HEK293 (cell line): Measurements from ENCODE around the gene PNPLA2.

Experiments
- BCL11B ChIP-seq: fragments of 450-650 bp; formaldehyde crosslinking; IDR thresholded peaks from 2 replicates; pipeline ENCODE4 v1.5.1; 2016; ENCODE audit warnings: low read depth, missing biosample characterization, missing genetic modification characterization
- EGR2 ChIP-seq: fragments of 450-650 bp; formaldehyde crosslinking; IDR thresholded peaks from 2 replicates; pipeline ENCODE4 v1.5.1; 2016; ENCODE audit warnings: low read depth, missing biosample characterization, missing genetic modification characterization
- GLIS2 ChIP-seq: fragments of 450-650 bp; formaldehyde crosslinking; IDR thresholded peaks from 2 replicates; pipeline ENCODE4 v1.5.1; 2016; ENCODE audit warnings: missing biosample characterization, missing genetic modification characterization
- IKZF3 ChIP-seq: fragments of 450-650 bp; IDR thresholded peaks from 2 replicates; pipeline ENCODE4 v1.5.0; 2018; ENCODE audit warnings: missing biosample characterization, mild to moderate bottlenecking, missing genetic modification characterization, moderate library complexity
- OSR2 ChIP-seq: fragments of 450-650 bp; formaldehyde crosslinking; IDR thresholded peaks from 2 replicates; pipeline ENCODE4 v1.5.1; 2016; ENCODE audit warnings: missing biosample characterization, missing genetic modification characterization
- TCF7L2 ChIP-seq: IDR thresholded peaks from 2 replicates; pipeline ENCODE4 v1.6.1; 2011; ENCODE audit warnings: low read depth, mild to moderate bottlenecking, inconsistent platforms, low read length, moderate library complexity, borderline replicate concordance
- ZFP69B ChIP-seq: fragments of 450-650 bp; formaldehyde crosslinking; IDR thresholded peaks from 2 replicates; pipeline ENCODE4 v1.5.1; 2016; ENCODE audit warnings: missing biosample characterization, missing genetic modification characterization
- ZIC2 ChIP-seq: fragments of 450-650 bp; formaldehyde crosslinking; IDR thresholded peaks from 2 replicates; pipeline ENCODE4 v1.5.1; 2016; ENCODE audit warnings: missing biosample characterization, missing genetic modification characterization
- ZNF138 ChIP-seq: fragments of 450-650 bp; formaldehyde crosslinking; IDR thresholded peaks from 2 replicates; pipeline ENCODE4 v1.5.1; 2016; ENCODE audit warnings: missing biosample characterization, missing genetic modification characterization, borderline replicate concordance
- ZNF221 ChIP-seq: fragments of 450-650 bp; formaldehyde crosslinking; IDR thresholded peaks from 2 replicates; pipeline ENCODE4 v1.5.1; 2017; ENCODE audit warnings: missing biosample characterization, missing genetic modification characterization, borderline replicate concordance
- ZNF324 ChIP-seq: fragments of 450-650 bp; formaldehyde crosslinking; IDR thresholded peaks from 2 replicates; pipeline ENCODE4 v1.5.1; 2016; ENCODE audit warnings: missing biosample characterization, missing genetic modification characterization
- ZNF521 ChIP-seq: fragments of 450-650 bp; formaldehyde crosslinking; IDR thresholded peaks from 2 replicates; pipeline ENCODE4 v1.5.1; 2017; ENCODE audit warnings: missing biosample characterization, mild to moderate bottlenecking, missing genetic modification characterization
- ZNF549 ChIP-seq: fragments of 450-650 bp; IDR thresholded peaks from 2 replicates; pipeline ENCODE4 v1.5.1; 2018; ENCODE audit warnings: missing biosample characterization, missing genetic modification characterization, mild to moderate bottlenecking, inconsistent platforms, moderate library complexity
- ZNF560 ChIP-seq: fragments of 450-650 bp; formaldehyde crosslinking; IDR thresholded peaks from 2 replicates; pipeline ENCODE4 v1.5.1; 2017; ENCODE audit warnings: missing biosample characterization, missing genetic modification characterization, borderline replicate concordance
- ZNF571 ChIP-seq: fragments of 450-650 bp; formaldehyde crosslinking; IDR thresholded peaks from 2 replicates; pipeline ENCODE4 v1.5.0; 2017; ENCODE audit warnings: missing biosample characterization, missing genetic modification characterization
- ZNF621 ChIP-seq: fragments of 450-650 bp; formaldehyde crosslinking; IDR thresholded peaks from 2 replicates; pipeline ENCODE4 v1.5.1; 2017; ENCODE audit warnings: missing biosample characterization, missing genetic modification characterization
- ZNF747 ChIP-seq: fragments of 450-650 bp; formaldehyde crosslinking; IDR thresholded peaks from 2 replicates; pipeline ENCODE4 v1.5.1; 2016; ENCODE audit warnings: missing biosample characterization, missing genetic modification characterization
- ZNF785 ChIP-seq: fragments of 450-650 bp; formaldehyde crosslinking; IDR thresholded peaks from 2 replicates; pipeline ENCODE4 v1.5.1; 2016; ENCODE audit warnings: missing biosample characterization, missing genetic modification characterization
- ZNF791 ChIP-seq: fragments of 450-650 bp; formaldehyde crosslinking; IDR thresholded peaks from 2 replicates; pipeline ENCODE4 v1.5.1; 2016; ENCODE audit warnings: missing biosample characterization, missing genetic modification characterization
- TF ChIP-seq, protein P1 (sequence below): fragments of 450-650 bp; formaldehyde crosslinking; optimal IDR thresholded peaks from 2 replicates; pipeline ENCODE3; 2016; ENCODE audit warnings: missing biosample characterization, mild to moderate bottlenecking, missing genetic modification characterization
- TF ChIP-seq, protein P2 (sequence below): fragments of 450-650 bp; IDR thresholded peaks from 2 replicates; pipeline ENCODE4 v1.5.1; 2018; ENCODE audit warnings: missing biosample characterization, missing genetic modification characterization
- TF ChIP-seq, protein P3 (sequence below): fragments of 450-650 bp; formaldehyde crosslinking; IDR thresholded peaks from 2 replicates; pipeline ENCODE4 v1.5.1; 2016; ENCODE audit warnings: missing biosample characterization, missing genetic modification characterization, borderline replicate concordance
- TF ChIP-seq, protein P4 (sequence below): fragments of 450-650 bp; formaldehyde crosslinking; IDR thresholded peaks from 2 replicates; pipeline ENCODE4 v1.5.1; 2017; ENCODE audit warnings: missing biosample characterization, missing genetic modification characterization

Gene PNPLA2

DNA sequence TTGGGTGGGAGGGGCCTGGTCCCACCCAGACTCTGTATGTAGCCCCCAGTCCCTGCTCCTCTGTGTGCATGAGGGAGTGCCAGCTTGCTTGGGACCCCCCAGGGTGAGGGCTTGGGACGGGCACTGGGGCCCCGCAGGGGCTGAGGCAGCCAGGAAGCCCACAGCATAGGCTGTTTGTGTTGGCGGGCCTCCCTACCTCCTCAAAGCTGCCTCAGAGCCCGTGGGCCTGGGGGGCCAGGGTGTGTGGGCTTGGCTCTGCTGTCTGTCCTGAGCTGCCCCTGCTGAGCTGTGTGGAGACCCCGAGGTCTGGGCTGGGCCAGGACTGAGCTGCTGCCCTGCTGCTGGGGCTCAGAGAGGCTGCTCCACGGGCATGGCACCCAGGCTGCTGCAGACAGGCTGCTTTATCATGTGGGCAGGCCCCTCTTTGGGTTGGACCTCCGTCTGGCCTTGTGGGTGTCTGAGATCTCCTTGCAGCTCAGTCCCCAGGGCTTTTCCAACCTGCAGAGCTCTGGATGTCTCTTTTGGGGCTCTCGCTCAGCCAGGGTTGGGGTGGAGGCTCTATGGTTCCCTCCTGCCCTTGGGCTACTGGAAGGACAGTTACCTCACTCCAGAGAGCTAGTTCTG lies 27.3 kb downstream of the PNPLA2 start (continued):
- TF ChIP-seq, protein P1, sequence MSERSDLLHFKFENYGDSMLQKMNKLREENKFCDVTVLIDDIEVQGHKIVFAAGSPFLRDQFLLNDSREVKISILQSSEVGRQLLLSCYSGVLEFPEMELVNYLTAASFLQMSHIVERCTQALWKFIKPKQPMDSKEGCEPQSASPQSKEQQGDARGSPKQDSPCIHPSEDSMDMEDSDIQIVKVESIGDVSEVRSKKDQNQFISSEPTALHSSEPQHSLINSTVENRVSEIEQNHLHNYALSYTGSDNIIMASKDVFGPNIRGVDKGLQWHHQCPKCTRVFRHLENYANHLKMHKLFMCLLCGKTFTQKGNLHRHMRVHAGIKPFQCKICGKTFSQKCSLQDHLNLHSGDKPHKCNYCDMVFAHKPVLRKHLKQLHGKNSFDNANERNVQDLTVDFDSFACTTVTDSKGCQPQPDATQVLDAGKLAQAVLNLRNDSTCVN (tag by site-specific recombination), result no peak
- TF ChIP-seq, protein P2, sequence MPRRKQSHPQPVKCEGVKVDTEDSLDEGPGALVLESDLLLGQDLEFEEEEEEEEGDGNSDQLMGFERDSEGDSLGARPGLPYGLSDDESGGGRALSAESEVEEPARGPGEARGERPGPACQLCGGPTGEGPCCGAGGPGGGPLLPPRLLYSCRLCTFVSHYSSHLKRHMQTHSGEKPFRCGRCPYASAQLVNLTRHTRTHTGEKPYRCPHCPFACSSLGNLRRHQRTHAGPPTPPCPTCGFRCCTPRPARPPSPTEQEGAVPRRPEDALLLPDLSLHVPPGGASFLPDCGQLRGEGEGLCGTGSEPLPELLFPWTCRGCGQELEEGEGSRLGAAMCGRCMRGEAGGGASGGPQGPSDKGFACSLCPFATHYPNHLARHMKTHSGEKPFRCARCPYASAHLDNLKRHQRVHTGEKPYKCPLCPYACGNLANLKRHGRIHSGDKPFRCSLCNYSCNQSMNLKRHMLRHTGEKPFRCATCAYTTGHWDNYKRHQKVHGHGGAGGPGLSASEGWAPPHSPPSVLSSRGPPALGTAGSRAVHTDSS (tag by site-specific recombination), result no peak
- no peak for TF ChIP-seq ZNF747 (tag by site-specific recombination)
- TF ChIP-seq ZNF785 (tag by site-specific recombination), result no peak
- TF ChIP-seq ZNF791, result no peak
- TF ChIP-seq ZFP69B (tag by site-specific recombination), result no peak
- TF ChIP-seq ZNF221, result no peak
- TF ChIP-seq ZNF560 (tag by site-specific recombination), result no peak
- peak; percentile 70 for TF ChIP-seq EGR2 (tag by site-specific recombination)
- TF ChIP-seq ZNF521 (tag by site-specific recombination), result no peak
- no peak for TF ChIP-seq ZNF571 (tag by site-specific recombination)
- TF ChIP-seq, protein P3, sequence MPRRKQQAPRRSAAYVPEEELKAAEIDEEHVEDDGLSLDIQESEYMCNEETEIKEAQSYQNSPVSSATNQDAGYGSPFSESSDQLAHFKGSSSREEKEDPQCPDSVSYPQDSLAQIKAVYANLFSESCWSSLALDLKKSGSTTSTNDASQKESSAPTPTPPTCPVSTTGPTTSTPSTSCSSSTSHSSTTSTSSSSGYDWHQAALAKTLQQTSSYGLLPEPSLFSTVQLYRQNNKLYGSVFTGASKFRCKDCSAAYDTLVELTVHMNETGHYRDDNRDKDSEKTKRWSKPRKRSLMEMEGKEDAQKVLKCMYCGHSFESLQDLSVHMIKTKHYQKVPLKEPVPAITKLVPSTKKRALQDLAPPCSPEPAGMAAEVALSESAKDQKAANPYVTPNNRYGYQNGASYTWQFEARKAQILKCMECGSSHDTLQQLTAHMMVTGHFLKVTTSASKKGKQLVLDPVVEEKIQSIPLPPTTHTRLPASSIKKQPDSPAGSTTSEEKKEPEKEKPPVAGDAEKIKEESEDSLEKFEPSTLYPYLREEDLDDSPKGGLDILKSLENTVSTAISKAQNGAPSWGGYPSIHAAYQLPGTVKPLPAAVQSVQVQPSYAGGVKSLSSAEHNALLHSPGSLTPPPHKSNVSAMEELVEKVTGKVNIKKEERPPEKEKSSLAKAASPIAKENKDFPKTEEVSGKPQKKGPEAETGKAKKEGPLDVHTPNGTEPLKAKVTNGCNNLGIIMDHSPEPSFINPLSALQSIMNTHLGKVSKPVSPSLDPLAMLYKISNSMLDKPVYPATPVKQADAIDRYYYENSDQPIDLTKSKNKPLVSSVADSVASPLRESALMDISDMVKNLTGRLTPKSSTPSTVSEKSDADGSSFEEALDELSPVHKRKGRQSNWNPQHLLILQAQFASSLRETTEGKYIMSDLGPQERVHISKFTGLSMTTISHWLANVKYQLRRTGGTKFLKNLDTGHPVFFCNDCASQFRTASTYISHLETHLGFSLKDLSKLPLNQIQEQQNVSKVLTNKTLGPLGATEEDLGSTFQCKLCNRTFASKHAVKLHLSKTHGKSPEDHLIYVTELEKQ (tag by site-specific recombination), result no peak
- TF ChIP-seq IKZF3, result 0 out of 2 replicates have a peak, but pooled peaks have one; percentile 16
- TF ChIP-seq ZIC2 (tag by site-specific recombination), result peak; percentile 84
- no peak for TF ChIP-seq ZNF324
- TF ChIP-seq TCF7L2, result no peak
- TF ChIP-seq ZNF138, result no peak
- TF ChIP-seq, protein P4, sequence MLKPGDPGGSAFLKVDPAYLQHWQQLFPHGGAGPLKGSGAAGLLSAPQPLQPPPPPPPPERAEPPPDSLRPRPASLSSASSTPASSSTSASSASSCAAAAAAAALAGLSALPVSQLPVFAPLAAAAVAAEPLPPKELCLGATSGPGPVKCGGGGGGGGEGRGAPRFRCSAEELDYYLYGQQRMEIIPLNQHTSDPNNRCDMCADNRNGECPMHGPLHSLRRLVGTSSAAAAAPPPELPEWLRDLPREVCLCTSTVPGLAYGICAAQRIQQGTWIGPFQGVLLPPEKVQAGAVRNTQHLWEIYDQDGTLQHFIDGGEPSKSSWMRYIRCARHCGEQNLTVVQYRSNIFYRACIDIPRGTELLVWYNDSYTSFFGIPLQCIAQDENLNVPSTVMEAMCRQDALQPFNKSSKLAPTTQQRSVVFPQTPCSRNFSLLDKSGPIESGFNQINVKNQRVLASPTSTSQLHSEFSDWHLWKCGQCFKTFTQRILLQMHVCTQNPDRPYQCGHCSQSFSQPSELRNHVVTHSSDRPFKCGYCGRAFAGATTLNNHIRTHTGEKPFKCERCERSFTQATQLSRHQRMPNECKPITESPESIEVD (tag by site-specific recombination), result no peak
- TF ChIP-seq OSR2, result no peak
- peak; percentile 52; the same call in 1 of the 2 replicates for TF ChIP-seq GLIS2 (tag by site-specific recombination)
- TF ChIP-seq ZNF621 (tag by site-specific recombination), result no peak
- TF ChIP-seq ZNF549 (tag by site-specific recombination), result no peak
- no peak for TF ChIP-seq BCL11B (tag by site-specific recombination)
